ENCODE data around the gene SPATA21.
"Not testable (repeated sequence)": the region's sequence is repeated elsewhere in the genome, so short reads cannot be mapped to it uniquely, and the experiment has no call there.

SPATA21 gene

GRCh38 chr1:16383888-16384287 is 53.3 kb downstream of the SPATA21 start:
- peak; percentile 31 for DNase-seq (ENCODE audit: low read depth)

GRCh38 chr1:16380868-16381267 is 56.4 kb downstream of the SPATA21 start:
- no peak for DNase-seq (ENCODE audit: low read depth)

DNA sequence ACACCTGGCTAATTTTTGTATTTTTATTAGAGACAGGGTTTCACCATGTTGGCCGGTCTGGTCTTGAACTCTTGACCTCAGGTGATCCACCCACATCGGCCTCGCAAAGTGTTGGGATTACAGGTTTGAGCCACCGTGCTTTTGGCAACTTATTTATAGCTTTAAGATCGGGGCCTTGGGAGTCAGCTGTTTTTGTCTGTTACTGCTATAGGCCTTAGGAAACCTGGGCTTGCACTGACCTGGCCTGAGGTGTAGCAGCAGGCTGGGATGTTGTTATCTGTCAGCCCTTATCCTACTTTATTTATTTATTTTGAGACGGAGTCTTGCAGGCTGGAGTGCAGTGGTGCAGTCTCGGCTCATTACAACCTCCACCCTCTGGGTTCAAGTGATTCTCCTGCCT is 58.8 kb downstream of the SPATA21 start:
- no peak for DNase-seq (ENCODE audit: low read depth)

GRCh38 chr1:16376971-16377370 is 60.3 kb downstream of the SPATA21 start:
- no peak for DNase-seq (ENCODE audit: low read depth)

- peak; percentile 85 for DNase-seq (ENCODE audit: low read depth)
Measured at GRCh38 chr1:16375521-16376340, 61.5 kb downstream of the SPATA21 start.

- no peak for DNase-seq (ENCODE audit: low read depth)
Measured at GRCh38 chr1:16374266-16374665, 63.0 kb downstream of the SPATA21 start.

GRCh38 chr1:16372535-16373285 is 64.5 kb downstream of the SPATA21 start:
- no peak for DNase-seq (ENCODE audit: low read depth)

GRCh38 chr1:16371725-16372124 is 65.5 kb downstream of the SPATA21 start:
- peak; percentile 84 for DNase-seq (ENCODE audit: low read depth)

DNA sequence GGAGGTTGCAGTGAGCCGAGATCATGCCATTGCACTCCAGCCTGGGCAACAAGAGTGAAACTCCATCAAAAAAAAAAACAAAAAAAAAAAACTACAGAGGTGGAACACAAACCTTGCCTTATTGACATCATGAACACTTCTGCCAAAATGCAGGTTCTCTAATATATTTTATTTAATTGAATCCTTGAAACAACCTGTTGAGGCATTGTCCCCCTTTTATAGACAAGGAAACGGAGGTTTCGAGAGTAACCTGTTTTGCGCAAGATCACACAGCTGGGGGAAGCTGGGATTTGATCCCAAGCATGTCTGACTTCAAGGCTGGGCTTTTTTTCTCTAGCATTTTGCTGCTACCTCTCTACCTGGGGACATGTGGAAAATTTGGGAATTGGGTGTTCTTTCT is 67.4 kb downstream of the SPATA21 start:
- DNase-seq (ENCODE audit: low read depth): no peak

- DNase-seq (ENCODE audit: low read depth): peak; percentile 54
Measured at GRCh38 chr1:16367968-16368890, 69.0 kb downstream of the SPATA21 start.

- DNase-seq (ENCODE audit: low read depth): peak; percentile 90
Measured at GRCh38 chr1:16367258-16367967, 69.8 kb downstream of the SPATA21 start.

DNA sequence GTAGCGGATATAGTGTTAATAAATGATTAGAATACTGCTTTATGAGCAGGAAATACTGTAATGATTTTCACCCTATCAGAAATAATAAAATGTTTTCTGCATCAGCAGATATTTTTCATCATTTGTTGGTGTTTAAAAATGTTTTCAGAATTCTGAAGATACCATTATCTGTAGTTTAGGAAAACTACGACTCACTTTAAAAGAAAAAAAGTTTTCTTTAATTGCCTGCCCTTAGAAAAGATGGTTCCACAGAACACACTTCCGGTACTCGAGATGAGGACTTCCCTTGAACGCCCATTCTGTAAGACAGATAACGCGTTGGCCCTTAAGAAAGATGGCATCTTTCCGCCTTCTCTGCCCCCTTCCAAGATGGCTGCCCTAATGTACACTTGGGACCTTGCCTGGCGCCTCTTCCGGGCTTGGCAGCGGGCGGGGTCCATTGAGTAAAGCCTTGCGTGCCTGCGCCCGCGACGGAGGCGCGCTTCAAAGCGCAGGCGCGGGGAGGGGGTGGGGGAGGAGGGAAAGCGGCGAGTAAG is 70.4 kb downstream of the SPATA21 start, which contains the start of gene SZRD1:
TSS of gene SZRD1 (plus strand) at position 521 of the 536 bp plus-strand sequence. CDS start 16 bp downstream, outside the sequence.
- DNase-seq (ENCODE audit: low read depth): peak; percentile 98

DNA sequence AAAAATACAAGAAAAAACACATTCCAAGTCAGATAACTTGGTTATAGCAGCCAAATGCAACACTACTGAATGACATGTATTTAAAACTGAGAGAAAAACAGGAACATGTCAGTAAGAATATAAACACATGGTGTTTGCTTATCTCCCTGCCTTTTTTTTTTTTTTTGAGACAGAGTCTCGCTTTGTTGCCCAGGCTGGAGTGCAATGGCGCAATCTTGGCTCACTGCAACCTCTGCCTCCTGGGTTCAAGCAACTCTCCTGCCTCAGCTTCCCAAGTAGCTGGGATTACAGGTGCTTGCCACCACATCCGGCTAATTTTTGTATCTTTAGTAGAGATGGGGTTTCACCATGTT is 72.1 kb downstream of the SPATA21 start:
- not testable (repeated sequence) for DNase-seq (ENCODE audit: low read depth)

- no peak for DNase-seq (ENCODE audit: low read depth)
Measured at GRCh38 chr1:16356867-16357266, 80.4 kb downstream of the SPATA21 start.

DNA sequence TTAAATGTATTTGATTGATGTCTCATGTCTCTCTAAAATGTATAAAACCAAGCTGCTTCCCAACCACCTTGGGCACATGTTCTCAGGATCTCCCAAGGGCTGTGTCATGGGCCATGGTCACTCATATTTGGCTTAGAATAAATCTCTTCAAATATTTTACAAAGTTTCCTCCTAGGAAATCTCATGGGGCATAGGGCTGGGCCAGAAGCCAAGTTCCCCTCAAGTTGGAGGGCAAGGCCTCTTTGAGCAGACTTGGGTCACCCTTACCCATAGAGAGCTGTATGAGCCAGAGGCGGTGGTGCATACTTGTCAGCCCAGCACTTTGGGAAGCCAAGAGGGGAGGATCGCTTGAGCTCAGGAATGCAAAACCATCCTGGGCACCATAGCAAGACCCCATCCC is 82.6 kb downstream of the SPATA21 start:
- DNase-seq (ENCODE audit: low read depth): no peak

DNA sequence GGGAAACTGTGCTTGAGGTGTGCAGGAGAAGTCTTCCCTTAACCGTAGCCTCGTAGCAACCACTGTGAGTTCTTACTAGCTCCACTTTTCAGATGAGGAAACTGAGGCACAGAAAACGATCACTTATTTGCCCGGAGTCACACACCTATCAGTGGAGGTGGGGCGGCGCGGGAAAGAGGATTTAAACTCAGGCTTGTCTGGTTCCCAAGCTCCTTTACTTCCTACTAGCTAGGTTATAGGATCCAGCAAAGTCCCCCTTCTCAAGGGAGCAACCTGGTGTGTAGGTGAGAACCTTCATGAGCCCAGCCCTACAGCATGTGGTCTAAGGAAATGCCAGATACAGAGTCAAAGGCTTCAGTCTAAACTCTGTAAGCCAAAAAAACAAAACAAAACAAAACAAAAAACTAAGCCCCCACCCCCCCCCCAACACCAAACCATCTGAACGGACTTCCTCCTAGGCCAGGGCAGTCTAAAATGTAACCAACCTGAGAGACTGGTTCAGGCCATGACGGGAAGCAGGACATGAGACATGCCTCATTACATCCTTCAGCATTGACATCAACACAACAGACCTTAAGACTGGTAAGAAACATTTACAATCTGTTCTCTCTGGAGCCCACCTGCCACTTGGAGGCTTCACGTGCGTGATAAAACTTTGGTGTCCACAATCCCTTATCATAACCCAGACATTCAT is 84.2 kb downstream of the SPATA21 start:
- no peak for DNase-seq (ENCODE audit: low read depth)

GRCh38 chr1:16351994-16352841 is 85.0 kb downstream of the SPATA21 start, which contains the start of gene FBXO42:
FBXO42 (minus strand) TSS chr1:16352480; CDS start chr1:16315418, 37,062 bp downstream.
- peak; percentile 92 for DNase-seq (ENCODE audit: low read depth)

- DNase-seq (ENCODE audit: low read depth): peak; percentile 33
Measured at GRCh38 chr1:16351456-16351993, 85.7 kb downstream of the SPATA21 start.

DNA sequence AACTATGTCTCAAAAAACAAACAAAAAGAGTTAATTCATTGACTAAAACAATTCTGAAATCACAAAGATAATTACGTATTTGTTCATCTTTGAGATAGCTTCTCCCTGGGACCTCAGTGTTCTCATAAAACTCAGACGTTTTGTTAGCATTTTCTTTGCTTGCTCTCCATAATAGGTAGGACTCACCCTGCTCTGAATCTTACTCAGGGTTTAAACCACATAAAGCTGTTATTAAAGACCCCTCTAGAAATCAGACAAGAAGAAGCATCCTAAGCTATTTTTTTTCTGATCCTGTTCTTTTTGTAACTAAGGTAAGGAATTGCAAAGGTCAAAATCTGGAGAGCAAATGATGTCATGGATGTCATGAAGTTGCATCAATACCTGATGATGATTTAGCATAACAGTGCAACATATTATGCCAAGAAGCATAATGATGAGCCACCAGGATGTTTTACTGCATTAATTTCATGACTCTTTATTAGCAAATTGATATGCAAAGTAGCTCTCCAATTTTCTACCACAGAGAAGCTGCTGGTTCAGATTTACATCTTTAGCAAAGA is 87.3 kb downstream of the SPATA21 start:
- DNase-seq (ENCODE audit: low read depth): peak; percentile 16

Data from ELR (cell line).